GM12892 (cell line): ENCODE results near the gene MAP2K3.

ENCODE experiments used
- POLR2A ChIP-seq: IDR thresholded peaks from 2 replicates; pipeline ENCODE4 v1.6.1; 2011; ENCODE audit warnings: low read depth, low read length, control low read depth
- POLR2AphosphoS5 ChIP-seq: IDR thresholded peaks from 2 replicates; pipeline ENCODE4 v1.6.1; 2011; ENCODE audit warnings: low read depth, low read length, control low read depth

- TF ChIP-seq POLR2A, result no peak
- TF ChIP-seq POLR2AphosphoS5, result no peak
Measured at GRCh38 chr17:21246698-21247097, 37.8 kb upstream of the MAP2K3 start.
